NCI-H2171 treated with DMSO at 0.1 percent for 48 hours (cell line): ENCODE results near the gene SON.
"Not testable (repeated sequence)": the region's sequence is repeated elsewhere in the genome, so short reads cannot be mapped to it uniquely, and the experiment has no call there.

Experiments used
- DNase-seq: peaks from one replicate; lab custom pipeline; 2025; lab: John Stamatoyannopoulos, UW

Gene SON

GRCh38 chr21:33578214-33578613 is 35.4 kb downstream of the SON start:
- peak; percentile 7 for DNase-seq

- DNase-seq, result peak; percentile 33
Observed at GRCh38 chr21:33578959-33579542, 36.2 kb downstream of the SON start.

GRCh38 chr21:33584455-33584854 is 41.6 kb downstream of the SON start:
- no peak for DNase-seq

GRCh38 chr21:33586927-33587326 is 44.1 kb downstream of the SON start:
- DNase-seq, result no peak

DNA sequence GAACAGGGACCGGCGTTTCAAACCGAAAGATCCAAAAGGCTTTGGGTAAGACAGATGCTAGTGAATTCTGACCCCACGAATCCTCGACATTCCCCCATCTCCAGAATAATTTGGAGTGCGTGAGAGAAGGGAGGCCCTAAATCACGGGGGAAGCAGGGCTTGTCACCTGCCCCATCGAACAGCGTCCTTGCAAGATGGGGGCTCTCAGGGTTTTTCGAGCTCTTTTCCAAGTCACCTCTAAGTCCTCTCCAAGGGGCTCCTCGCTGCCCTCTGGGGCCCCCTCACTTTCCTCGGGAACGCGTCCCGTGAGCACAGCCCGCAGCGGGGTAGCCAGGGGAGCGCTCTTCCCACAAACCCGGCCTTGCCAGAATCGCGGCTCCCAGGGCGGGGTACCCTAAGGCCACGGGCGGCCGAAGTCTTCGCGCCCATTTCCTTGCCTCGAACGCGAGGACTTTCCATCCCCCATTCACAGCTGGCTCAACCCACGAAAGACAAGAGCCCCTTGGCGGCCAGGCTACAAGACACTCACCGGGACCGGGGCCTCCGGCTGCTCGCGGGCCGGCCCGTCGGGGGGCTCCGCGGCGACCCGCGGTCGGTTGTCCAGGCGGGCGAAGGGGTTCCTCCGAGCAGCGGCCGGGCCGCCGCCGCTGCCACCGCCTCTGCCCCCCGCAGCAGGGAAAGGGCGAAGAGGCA is 45.1 kb downstream of the SON start:
- peak; percentile 48 for DNase-seq

DNA sequence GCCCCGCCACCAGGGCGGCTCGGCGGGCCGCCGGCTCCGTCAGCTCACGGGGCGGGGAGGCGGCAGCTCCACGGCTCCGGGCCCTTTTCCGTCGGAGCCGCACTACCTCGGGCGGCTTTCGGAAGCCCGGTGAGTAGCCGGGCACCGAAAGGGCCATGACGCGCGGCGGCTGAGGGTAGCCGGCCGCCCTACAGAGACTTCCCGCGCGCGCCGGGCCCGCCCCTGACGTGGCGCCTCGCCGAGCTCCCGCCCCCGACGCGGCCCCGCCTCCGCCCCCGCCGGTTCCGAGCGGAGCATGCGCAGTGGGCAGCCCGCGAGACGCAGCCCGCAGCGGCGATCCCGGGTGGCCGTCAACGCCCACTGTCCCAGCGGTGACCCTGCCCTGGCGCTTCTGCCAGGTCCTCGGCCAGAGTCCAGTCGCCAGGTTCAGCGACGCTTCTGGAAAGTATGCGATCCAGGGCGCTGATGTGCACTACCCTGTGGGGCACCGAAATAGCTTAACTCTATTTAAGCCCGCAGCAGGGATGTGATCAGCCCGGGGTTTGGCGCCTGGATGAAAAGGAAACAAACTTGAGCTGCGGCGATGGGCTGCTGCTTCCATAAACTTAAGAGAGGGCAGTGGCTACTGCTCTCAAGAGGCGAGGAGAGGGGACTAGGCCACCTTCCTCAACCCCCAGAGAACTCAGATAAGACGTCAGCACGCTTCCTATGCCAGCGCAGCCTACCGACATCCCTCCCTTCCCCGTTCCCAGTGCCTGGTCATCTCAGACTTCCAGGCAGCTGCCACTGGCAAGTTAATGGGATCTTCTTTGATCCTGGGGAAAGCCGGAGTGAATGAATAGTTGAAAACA is 45.9 kb downstream of the SON start, which contains the start of gene DONSON:
Gene DONSON, minus strand, starts transcription at position 200 of the 851 bp plus-strand sequence. Its CDS starts 43 bp downstream, at position 157.
- peak; percentile 71 for DNase-seq

DNA sequence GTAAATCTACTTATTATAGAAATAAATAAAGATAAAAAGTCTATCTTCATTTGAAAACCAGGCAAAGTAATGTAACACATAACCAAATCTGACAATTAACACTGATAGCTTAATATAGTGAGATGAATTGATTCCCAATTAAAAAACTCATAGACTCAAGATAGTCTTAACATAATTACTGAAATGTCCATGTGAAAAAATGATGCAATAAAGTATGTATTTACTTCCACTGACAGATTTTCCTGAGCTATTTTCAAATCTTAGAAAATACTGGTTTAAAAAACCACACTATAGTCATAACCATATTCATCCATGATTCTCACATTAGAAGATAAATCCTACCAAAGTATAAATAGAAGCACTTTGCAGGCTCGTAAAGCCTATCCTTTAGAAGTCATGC is 55.2 kb downstream of the SON start:
- DNase-seq, result no peak

- no peak for DNase-seq
Observed at GRCh38 chr21:33608559-33608958, 65.7 kb downstream of the SON start.

DNA sequence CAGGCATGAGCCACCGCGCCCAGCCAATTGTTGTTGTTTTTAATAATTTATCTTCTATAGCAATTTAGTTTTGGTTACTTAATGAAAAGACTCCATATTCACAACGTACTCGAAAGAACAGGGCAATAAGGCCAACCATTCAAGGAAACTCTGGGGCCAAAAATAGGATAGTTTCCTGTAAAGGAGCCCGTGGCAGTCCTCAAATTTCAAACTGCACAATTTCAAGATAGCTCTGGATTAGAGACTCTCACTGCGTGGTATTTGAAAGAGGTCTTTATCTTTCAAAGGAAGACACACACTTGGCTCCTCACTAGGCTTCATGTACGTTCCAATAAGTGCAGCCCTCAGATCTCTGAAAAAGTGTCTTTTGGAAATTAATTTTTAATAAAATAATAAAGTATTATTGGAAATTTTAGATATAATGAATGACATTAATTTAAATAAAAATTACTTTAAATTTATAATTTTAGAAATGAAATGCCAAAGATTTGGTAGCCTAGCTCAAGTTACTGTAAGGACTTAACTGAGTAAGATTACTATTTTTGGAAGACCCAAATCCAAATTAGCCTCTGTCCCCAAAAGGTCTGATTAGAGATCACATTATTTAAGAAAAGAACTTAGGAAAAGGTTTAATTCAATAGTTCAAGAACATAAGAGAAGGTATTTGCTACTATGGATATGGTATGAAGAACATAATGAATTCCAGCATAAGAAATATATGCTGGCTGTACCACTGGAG is 68.3 kb downstream of the SON start:
- DNase-seq, result no peak

GRCh38 chr21:33617565-33617964 is 74.7 kb downstream of the SON start:
- DNase-seq, result not testable (repeated sequence)

DNA sequence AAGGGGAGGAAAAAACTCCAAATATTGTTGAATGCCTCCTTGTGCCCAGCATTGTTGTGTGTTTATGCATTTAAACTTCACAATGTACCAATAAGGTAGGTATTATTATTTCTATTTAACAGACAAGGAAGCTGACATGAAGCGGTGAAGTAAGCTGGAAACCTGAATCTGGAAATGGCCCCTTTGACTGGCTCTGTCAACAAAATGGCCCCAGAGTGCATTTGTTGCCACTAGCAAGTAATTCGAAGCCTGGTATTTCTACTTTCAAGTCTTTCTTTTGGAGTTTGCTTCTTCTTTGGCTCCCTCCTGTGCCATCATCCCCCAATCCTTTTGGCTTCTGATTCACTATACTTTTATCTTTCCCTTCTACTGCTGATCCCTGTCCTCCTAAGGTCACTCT is 75.6 kb downstream of the SON start:
- DNase-seq, result no peak

DNA sequence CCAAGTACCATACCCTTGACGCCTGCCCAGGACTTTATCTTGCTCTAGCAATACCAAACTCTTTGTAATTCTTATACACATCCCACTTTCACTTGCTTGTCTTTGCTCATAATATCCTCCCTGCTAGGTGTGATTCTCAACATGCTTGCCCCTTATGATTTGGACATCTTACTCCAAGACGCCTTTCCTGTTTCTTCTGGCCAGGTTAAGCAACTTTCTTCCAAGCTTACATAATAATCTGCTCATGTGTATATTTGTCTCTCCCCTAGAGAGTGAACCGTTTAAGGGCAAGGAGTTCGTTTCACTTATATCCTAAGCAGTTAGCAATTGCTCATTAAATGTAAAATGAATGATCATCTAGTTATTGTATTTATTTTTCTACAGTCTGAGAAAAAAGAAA is 76.9 kb downstream of the SON start:
- no peak for DNase-seq

- no peak for DNase-seq
Observed at GRCh38 chr21:33622253-33622652, 79.4 kb downstream of the SON start.

GRCh38 chr21:33626151-33626550 is 83.3 kb downstream of the SON start:
- DNase-seq, result not testable (repeated sequence)
